Measurements from ENCODE around the gene COX4I1.
"Not testable (repeated sequence)": the region's sequence is repeated elsewhere in the genome, so short reads cannot be mapped to it uniquely, and the experiment has no call there.

DNA sequence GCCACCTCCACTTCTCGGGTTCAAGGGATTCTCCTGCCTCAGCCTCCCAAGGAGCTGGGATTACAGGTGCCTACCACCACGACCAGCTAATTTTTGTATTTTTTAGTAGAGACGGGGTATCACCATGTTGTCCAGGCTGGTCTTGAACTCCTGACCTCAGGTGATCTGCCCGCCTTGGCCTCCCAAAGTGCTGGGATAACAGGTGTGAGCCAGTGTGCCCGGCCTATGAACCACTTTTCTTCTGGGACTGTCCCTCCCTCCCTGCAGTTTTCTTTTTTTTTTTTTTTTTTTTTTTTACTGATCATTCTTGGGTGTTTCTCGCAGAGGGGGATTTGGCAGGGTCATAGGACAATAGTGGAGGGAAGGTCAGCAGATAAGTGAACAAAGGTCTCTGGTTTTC, 7.8 kb downstream of the COX4I1 start:
- TF ChIP-seq, protein P1, sequence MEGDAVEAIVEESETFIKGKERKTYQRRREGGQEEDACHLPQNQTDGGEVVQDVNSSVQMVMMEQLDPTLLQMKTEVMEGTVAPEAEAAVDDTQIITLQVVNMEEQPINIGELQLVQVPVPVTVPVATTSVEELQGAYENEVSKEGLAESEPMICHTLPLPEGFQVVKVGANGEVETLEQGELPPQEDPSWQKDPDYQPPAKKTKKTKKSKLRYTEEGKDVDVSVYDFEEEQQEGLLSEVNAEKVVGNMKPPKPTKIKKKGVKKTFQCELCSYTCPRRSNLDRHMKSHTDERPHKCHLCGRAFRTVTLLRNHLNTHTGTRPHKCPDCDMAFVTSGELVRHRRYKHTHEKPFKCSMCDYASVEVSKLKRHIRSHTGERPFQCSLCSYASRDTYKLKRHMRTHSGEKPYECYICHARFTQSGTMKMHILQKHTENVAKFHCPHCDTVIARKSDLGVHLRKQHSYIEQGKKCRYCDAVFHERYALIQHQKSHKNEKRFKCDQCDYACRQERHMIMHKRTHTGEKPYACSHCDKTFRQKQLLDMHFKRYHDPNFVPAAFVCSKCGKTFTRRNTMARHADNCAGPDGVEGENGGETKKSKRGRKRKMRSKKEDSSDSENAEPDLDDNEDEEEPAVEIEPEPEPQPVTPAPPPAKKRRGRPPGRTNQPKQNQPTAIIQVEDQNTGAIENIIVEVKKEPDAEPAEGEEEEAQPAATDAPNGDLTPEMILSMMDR (IDR thresholded peaks at IDR 0.05): not testable (repeated sequence)
- TF ChIP-seq POLR2AphosphoS5, POLR2A (IDR thresholded peaks at IDR 0.05): not testable (repeated sequence)
